Calu3 (cell line): ENCODE measurements around the gene GRAMD4. TPM values are rescaled to one million over a fixed set of nuclear protein-coding genes. Genes with fewer than 3 reads are reported as not detected.

Experiments
- BruUV-seq: library from RNA; stranded (reverse); fragments of 400-500 nt; replicated peaks from 2 replicates; lab custom pipeline; 2021; lab: Mats Ljungman, UMichigan
- CTCF ChIA-PET: fragments of 300-600 bp; sonication (Branson Sonifier 250); formaldehyde crosslinking; loops from one replicate; lab custom pipeline; 2022; ENCODE audit warnings: antibody characterized with exemption; lab: Charles Lee
- DNase-seq: peaks from one replicate; pipeline ENCODE4 v3.0.0; 2022
- H3K27ac Mint-ChIP-seq: one replicate; pipeline ENCODE4 v1.8.0; 2022; ENCODE audit warnings: mixed read lengths; ENCODE audit not compliant: unreplicated experiment
- H3K27me3 Mint-ChIP-seq: one replicate; pipeline ENCODE4 v1.8.0; 2022; ENCODE audit warnings: mixed read lengths; ENCODE audit not compliant: unreplicated experiment
- H3K36me3 Mint-ChIP-seq: one replicate; pipeline ENCODE4 v1.8.0; 2022; ENCODE audit warnings: mild to moderate bottlenecking, moderate library complexity, mixed read lengths; ENCODE audit not compliant: insufficient read depth, unreplicated experiment
- H3K4me1 Mint-ChIP-seq: one replicate; pipeline ENCODE4 v1.8.0; 2022; ENCODE audit warnings: mild to moderate bottlenecking, low read depth, mixed read lengths; ENCODE audit not compliant: unreplicated experiment
- H3K4me3 Mint-ChIP-seq: one replicate; pipeline ENCODE4 v1.8.0; 2022; ENCODE audit warnings: mild to moderate bottlenecking, low read depth, moderate library complexity, mixed read lengths; ENCODE audit not compliant: unreplicated experiment
- H3K9me3 Mint-ChIP-seq: one replicate; pipeline ENCODE4 v1.8.0; 2022; ENCODE audit warnings: low read depth, mixed read lengths; ENCODE audit not compliant: unreplicated experiment
- intact Hi-C: fragments of 100-400 bp; cut with micrococcal nuclease; formaldehyde crosslinking; loops from one replicate; pipeline ENCODE4 v1.10.0; 2022; ENCODE audit not compliant: unreplicated experiment
- total RNA-seq: library from RNA; stranded (reverse); gene quantifications from 2 replicates; pipeline ENCODE4 v1.2.3, GENCODE V29; 2022
- TF ChIP-seq, protein P1 (sequence below): fragments of 200-600 bp; IDR thresholded peaks from one replicate; pipeline ENCODE4 v1.8.0; 2022; ENCODE audit warnings: antibody characterized with exemption; ENCODE audit not compliant: unreplicated experiment

GRAMD4 gene
- total RNA-seq, 1 experiment from 2014 or later = 61.2 TPM

DNA sequence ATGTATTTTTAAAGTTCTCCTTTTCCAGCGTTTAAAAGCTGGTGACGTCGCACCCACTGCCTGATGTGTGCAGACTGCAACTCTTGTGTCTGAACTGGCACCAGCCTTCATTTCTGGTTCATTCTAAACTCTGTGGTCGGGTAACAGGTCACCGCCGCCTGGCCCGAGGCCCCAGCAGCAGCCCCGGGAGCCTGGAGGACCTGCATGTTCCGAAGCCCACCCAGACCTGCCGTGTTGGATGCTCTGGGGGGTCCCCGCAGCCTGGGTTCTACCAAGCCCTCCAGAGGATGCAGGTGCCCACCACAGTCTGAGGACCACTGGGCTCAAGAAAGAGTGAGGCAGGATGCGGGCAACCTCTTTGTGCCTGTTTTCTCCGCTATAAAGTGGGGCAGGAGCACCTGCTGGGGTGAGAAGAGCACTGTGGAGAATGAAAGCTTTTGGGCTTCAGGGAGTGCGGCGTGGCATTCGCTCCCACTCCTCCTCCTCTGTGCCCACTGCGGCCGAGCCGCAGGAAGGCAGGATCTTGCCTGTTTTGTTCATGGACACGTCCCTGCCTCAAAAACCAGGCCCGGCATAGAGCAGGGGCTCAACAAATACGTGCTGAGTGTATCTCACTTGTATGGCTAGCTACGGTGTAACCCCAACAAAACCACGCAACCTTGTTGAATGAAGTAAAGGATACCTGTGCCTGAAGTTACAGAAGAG lies 77.8 kb downstream of the GRAMD4 start:
- no TSS peak for BruUV-seq
- intact Hi-C loops = no loop called here
- H3K36me3 Mint-ChIP-seq = peaks cover 28% of the 10 kb centered on the region
- no peaks in the 10 kb centered on the region for H3K9me3 Mint-ChIP-seq
- H3K4me1 Mint-ChIP-seq = no peaks in the 10 kb centered on the region
- H3K27ac Mint-ChIP-seq = no peak overlapping the region
- TF ChIP-seq, protein P1, sequence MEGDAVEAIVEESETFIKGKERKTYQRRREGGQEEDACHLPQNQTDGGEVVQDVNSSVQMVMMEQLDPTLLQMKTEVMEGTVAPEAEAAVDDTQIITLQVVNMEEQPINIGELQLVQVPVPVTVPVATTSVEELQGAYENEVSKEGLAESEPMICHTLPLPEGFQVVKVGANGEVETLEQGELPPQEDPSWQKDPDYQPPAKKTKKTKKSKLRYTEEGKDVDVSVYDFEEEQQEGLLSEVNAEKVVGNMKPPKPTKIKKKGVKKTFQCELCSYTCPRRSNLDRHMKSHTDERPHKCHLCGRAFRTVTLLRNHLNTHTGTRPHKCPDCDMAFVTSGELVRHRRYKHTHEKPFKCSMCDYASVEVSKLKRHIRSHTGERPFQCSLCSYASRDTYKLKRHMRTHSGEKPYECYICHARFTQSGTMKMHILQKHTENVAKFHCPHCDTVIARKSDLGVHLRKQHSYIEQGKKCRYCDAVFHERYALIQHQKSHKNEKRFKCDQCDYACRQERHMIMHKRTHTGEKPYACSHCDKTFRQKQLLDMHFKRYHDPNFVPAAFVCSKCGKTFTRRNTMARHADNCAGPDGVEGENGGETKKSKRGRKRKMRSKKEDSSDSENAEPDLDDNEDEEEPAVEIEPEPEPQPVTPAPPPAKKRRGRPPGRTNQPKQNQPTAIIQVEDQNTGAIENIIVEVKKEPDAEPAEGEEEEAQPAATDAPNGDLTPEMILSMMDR = no peak
- no peak overlapping the region for H3K4me3 Mint-ChIP-seq
- no peaks in the 10 kb centered on the region for H3K27me3 Mint-ChIP-seq
- no peak for DNase-seq
- CTCF ChIA-PET = interaction anchor here (0.6 kb wide), 1 partner anchor 134 kb away, joined by 8 read pairs; no protein-coding TSS in a partner anchor

DNA sequence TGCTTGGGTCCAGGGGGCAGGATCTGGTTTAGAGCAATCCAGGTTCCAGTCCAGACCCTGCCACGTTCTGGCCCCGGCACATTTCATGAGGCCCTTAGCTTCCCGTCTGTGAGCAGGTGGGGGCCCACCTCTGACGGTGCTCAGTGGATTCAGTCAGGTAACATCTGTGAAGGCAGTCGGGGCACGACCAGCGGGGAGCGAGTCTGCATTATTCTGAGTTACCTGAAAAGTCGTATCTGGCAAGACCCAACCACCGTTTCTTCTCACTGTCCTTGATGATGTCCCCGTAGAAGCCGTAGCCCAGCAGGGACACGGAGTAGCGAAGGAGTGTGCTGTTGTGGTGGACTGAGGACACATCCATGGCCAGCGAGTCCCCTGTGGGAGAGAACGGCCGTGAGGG lies 78.9 kb downstream of the GRAMD4 start:
- no peak overlapping the region for H3K27ac Mint-ChIP-seq
- intact Hi-C loops = no loop called here
- H3K27me3 Mint-ChIP-seq = no peaks in the 10 kb centered on the region
- H3K4me3 Mint-ChIP-seq = no peak overlapping the region
- H3K9me3 Mint-ChIP-seq = no peaks in the 10 kb centered on the region
- CTCF ChIA-PET = interaction anchor here (0.6 kb wide), 1 partner anchor 14 kb away, joined by 4 read pairs; no protein-coding TSS in a partner anchor
- H3K4me1 Mint-ChIP-seq = no peaks in the 10 kb centered on the region
- no peak for DNase-seq
- BruUV-seq = no TSS peak
- TF ChIP-seq, protein P1 = no peak
- H3K36me3 Mint-ChIP-seq = peaks cover 28% of the 10 kb centered on the region

DNA sequence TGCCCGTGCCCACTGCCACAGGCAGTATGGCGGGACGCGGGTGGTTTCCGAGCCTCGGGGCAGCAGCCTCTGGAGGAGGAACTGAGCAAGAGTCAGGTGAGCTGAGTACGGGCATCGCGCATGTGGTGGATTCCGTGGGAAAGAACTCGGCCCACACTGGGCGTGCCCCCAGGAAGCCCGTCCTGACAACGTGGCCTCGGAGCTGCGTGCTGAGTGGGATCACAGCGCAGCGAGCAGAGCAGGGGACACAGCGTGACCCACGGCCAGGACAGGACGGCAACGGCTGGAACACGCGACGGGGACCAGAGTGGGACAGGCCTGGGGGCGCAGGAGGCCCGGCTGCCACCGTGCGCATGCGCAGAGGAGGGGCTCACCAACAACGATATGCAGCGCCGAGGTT lies 81.1 kb downstream of the GRAMD4 start:
- TF ChIP-seq, protein P1 = no peak
- CTCF ChIA-PET = no interaction called here
- H3K27me3 Mint-ChIP-seq = no peaks in the 10 kb centered on the region
- H3K27ac Mint-ChIP-seq = no peak overlapping the region
- H3K36me3 Mint-ChIP-seq = peaks cover 27% of the 10 kb centered on the region
- no TSS peak for BruUV-seq
- no peak overlapping the region for H3K4me3 Mint-ChIP-seq
- H3K4me1 Mint-ChIP-seq = no peaks in the 10 kb centered on the region
- intact Hi-C loops = no loop called here
- DNase-seq = no peak
- H3K9me3 Mint-ChIP-seq = no peaks in the 10 kb centered on the region

DNA sequence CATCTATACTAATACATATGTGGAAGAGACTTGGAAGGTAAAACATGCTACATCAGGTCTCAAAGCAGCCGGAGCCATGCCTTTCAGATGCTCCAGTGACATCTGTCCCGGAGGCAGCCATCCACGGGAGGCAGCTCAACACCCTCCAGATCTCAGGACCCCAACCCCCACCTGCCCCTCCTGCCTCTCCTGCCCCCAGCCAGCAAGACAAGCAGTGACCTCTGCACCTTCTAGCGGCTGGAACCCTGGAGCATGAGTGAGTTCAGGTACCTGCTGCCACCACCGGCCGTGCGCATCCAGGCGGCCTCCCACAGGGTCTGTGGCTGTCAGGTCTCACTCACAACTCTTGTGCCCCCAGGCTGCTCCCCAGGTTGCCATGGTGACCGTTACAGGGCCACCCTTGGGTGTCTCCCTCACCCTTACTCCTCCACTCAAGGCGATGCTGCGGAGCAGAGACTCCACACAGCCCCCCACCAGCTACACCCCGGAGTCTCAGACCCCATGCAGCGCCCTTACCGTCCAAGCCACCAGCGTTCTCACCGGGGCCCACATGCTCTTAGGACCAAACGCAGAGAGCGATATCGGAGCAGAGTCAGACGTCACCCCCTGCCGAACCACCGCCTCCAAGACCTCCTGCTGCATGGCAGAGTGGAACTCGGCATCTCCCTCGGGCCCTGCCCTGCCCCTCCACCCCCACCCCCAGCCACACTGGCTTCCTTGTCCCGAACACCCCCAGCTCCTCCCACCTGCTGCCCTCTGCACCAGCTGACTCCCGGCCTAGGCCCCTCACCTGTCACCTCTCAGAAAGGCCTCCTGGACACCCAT lies 83.2 kb downstream of the GRAMD4 start:
- BruUV-seq = no TSS peak
- CTCF ChIA-PET = no interaction called here
- no peak overlapping the region for H3K27ac Mint-ChIP-seq

More for the DNA sequence above, 83.2 kb downstream of the GRAMD4 start:
- TF ChIP-seq, protein P1 = no peak
- intact Hi-C loops = no loop called here
- Mint-ChIP-seq H3K36me3 (peaks cover 24% of the 10 kb centered on the region), H3K4me1 (no peaks in the 10 kb centered on the region), H3K9me3 (no peaks in the 10 kb centered on the region), H3K27me3 (no peaks in the 10 kb centered on the region), H3K4me3 (no peak overlapping the region)
- DNase-seq = no peak
